ENCODE measurements around the gene MME.

GRCh38 chr3:155230382-155230781, 150.3 kb downstream of the MME start:
- TF ChIP-seq CTCF (IDR thresholded peaks at IDR 0.05; ENCODE audit: low read depth, low read length), result no peak
- TF ChIP-seq EZH2phosphoT487 (IDR thresholded peaks at IDR 0.05; ENCODE audit: low read depth), result no peak
